RWPE2 (cell line): ENCODE results near the gene CAMK2G.

Source experiments
- ATAC-seq: fragments of 200-7000 bp; cut with Tn5 transposase; 3 replicates; pipeline ENCODE4 v1.9.1; 2021; ENCODE audit warnings: low read depth
- DNase-seq: peaks from one replicate; pipeline ENCODE4 v3.0.0-alpha.2; 2020; ENCODE audit warnings: low spot score
- H3K27ac ChIP-seq: fragments of 450-650 bp; 2 replicates; pipeline ENCODE4 v1.5.1; 2017; ENCODE audit warnings: mild to moderate bottlenecking; ENCODE audit not compliant: poor library complexity, severe bottlenecking
- H3K27me3 ChIP-seq: fragments of 250-450 bp; sonication (Bioruptor Pico); 2 replicates; pipeline ENCODE4 v1.5.1; 2021; ENCODE audit warnings: mild to moderate bottlenecking, moderate library complexity; ENCODE audit not compliant: insufficient read depth, poor library complexity, severe bottlenecking
- H3K36me3 ChIP-seq: fragments of 250-450 bp; sonication (Bioruptor Pico); 2 replicates; pipeline ENCODE4 v1.5.1; 2020; ENCODE audit warnings: low read depth, mild to moderate bottlenecking, moderate library complexity
- H3K4me1 ChIP-seq: fragments of 250-450 bp; sonication (Bioruptor Pico); 2 replicates; pipeline ENCODE4 v1.5.1; 2021; ENCODE audit warnings: mild to moderate bottlenecking, moderate library complexity; ENCODE audit not compliant: insufficient read depth, poor library complexity, severe bottlenecking
- H3K4me3 ChIP-seq: fragments of 250-450 bp; sonication (Bioruptor Pico); 2 replicates; pipeline ENCODE4 v1.5.1; 2021; ENCODE audit warnings: mild to moderate bottlenecking, moderate library complexity; ENCODE audit not compliant: severe bottlenecking
- H3K9me3 ChIP-seq: fragments of 250-450 bp; sonication (Bioruptor Pico); 2 replicates; pipeline ENCODE4 v1.5.1; 2021; ENCODE audit warnings: mild to moderate bottlenecking, moderate library complexity; ENCODE audit not compliant: severe bottlenecking
- TF ChIP-seq, protein P1 (sequence below): fragments of 450-650 bp; IDR thresholded peaks from one replicate; pipeline ENCODE4 v1.5.1; 2017; ENCODE audit warnings: mild to moderate bottlenecking, moderate library complexity; ENCODE audit not compliant: poor library complexity, severe bottlenecking

The CAMK2G gene

DNA sequence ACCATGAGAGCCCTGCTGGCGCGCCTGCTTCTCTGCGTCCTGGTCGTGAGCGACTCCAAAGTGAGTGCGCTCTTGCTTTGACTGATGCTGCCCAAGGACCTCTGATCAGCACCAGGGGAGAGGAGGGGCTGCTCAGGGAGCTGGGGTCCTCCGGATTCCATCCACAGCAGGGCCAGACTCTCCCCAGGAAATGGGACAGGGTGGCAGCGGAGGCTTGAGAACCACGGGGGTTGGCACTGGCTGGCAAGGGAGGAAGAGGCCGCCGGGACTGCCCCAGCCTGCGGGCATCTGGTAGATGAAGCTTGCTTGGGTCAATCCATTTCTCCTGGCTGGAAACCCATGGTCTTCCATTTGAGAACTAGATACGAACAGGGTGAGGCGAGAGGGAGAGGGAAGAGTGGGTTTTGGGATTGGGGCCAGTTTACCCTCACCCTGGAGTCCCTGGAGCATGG lies 37.2 kb upstream of the CAMK2G start:
- peaks cover 49% of the 10 kb centered on the region for H3K36me3 ChIP-seq
- no peaks in the 10 kb centered on the region for H3K27me3 ChIP-seq
- TF ChIP-seq, protein P1, sequence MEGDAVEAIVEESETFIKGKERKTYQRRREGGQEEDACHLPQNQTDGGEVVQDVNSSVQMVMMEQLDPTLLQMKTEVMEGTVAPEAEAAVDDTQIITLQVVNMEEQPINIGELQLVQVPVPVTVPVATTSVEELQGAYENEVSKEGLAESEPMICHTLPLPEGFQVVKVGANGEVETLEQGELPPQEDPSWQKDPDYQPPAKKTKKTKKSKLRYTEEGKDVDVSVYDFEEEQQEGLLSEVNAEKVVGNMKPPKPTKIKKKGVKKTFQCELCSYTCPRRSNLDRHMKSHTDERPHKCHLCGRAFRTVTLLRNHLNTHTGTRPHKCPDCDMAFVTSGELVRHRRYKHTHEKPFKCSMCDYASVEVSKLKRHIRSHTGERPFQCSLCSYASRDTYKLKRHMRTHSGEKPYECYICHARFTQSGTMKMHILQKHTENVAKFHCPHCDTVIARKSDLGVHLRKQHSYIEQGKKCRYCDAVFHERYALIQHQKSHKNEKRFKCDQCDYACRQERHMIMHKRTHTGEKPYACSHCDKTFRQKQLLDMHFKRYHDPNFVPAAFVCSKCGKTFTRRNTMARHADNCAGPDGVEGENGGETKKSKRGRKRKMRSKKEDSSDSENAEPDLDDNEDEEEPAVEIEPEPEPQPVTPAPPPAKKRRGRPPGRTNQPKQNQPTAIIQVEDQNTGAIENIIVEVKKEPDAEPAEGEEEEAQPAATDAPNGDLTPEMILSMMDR, result no peak
- peak overlapping the region; percentile 73 for H3K4me3 ChIP-seq
- H3K27ac ChIP-seq, result peak overlapping the region; percentile 92
- DNase-seq, result no peak
- H3K4me1 ChIP-seq, result peaks cover 65% of the 10 kb centered on the region
- ATAC-seq, result no peak
- H3K9me3 ChIP-seq, result no peaks in the 10 kb centered on the region

DNA sequence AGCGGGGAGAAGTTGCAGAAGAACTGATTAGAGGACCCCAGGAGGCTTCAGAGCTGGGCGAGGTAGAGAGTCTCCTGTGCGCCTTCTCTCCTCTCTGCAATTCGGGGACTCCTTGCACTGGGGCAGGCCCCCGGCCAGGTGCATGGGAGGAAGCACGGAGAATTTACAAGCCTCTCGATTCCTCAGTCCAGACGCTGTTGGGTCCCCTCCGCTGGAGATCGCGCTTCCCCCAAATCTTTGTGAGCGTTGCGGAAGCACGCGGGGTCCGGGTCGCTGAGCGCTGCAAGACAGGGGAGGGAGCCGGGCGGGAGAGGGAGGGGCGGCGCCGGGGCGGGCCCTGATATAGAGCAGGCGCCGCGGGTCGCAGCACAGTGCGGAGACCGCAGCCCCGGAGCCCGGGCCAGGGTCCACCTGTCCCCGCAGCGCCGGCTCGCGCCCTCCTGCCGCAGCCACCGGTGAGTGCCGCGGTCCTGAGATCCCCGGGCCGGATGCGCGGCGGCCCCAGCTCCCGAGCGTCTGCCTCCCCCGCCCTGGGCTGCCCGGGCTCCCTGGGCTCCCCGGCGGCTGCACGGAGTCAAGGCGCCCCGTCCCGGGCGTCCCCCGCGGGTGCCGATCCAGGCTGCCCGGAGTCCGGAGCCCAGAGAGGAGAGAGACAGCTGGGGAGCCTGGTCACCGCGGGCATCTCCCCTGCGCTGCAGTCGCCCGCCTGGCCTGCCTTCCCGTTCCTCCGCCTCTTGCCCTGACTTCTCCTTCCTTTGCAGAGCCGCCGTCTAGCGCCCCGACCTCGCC lies 36.6 kb upstream of the CAMK2G start, which contains the start of gene PLAU:
Gene PLAU (plus strand): TSS at position 369 of the 789 bp plus-strand sequence. CDS start 424 bp downstream, outside the sequence.
- ATAC-seq (peak; percentile 45), DNase-seq (no peak)
- Histone ChIP-seq H3K27me3 (no peaks in the 10 kb centered on the region), H3K36me3 (peaks cover 42% of the 10 kb centered on the region), H3K9me3 (no peaks in the 10 kb centered on the region), H3K4me1 (peaks cover 70% of the 10 kb centered on the region), H3K27ac (peak within 1 kb of the TSS; percentile 92), H3K4me3 (peak within 1 kb of the TSS; percentile 73)
- TF ChIP-seq, protein P1, result no peak

DNA sequence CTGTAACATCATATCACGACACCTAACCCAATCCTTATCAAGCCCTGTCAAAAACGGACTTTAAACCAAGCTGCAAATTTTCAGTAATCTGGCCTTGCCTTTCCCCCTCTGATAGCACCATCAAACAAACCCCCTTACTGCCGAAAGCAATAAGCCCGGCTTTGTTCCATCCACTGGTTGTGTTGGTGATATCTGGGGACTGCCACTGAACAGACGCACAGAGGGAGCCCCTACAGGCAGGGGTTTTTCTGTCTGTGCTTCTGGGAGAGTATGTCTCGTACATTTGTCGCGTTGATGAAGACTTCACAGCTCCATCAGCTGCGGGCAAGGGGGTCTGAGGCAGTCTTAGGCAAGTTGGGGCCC lies 36.0 kb upstream of the CAMK2G start:
- peaks cover 76% of the 10 kb centered on the region for H3K4me1 ChIP-seq
- peak; percentile 3; the same call in 1 of the 3 replicates for ATAC-seq
- H3K9me3 ChIP-seq, result no peaks in the 10 kb centered on the region
- TF ChIP-seq, protein P1, result peak; percentile 30
- no peaks in the 10 kb centered on the region for H3K27me3 ChIP-seq
- no peak for DNase-seq
- peaks cover 37% of the 10 kb centered on the region for H3K36me3 ChIP-seq
- H3K27ac ChIP-seq, result peak overlapping the region; percentile 92
- peak overlapping the region; percentile 73 for H3K4me3 ChIP-seq

DNA sequence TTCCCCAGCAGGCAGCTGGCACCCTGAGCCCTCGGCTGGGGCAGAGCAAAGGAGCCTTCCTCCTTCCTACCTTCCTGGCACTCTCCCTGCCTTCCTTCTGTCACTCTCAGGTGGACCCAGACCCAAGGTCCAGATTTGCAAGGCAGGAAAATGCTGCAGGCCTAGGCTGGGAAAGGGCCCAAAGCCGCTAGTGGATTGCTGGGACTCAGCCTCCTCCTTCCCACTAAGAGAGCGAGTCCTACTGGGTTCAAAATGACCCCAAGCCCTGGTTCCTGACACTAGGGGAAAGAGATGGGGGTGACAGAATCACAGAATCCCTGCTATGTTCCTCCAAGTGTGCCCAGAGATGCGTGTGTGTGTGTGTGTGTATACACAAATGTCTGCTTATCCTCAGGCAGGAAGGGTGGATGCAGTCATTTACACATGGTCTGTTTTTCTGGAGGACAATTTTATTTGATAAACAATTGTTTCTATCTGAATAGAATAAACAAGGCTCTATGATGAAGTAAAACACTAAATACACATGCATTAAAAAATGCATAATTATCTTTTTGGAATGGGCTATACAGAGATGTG lies 35.3 kb upstream of the CAMK2G start:
- Histone ChIP-seq H3K36me3 (peaks cover 29% of the 10 kb centered on the region), H3K4me1 (peaks cover 70% of the 10 kb centered on the region), H3K4me3 (no peak overlapping the region), H3K27ac (peak overlapping the region; percentile 92), H3K9me3 (no peaks in the 10 kb centered on the region), H3K27me3 (no peaks in the 10 kb centered on the region)
- TF ChIP-seq, protein P1, result no peak
- ATAC-seq, result no peak
- no peak for DNase-seq
